HG02852 (cell line): ENCODE data around the gene KEAP1.

Experiments
- ATAC-seq: cut with Tn5 transposase; IDR thresholded peaks from one replicate; pipeline ENCODE4 v1.9.1; 2021; ENCODE audit warnings: mild to moderate bottlenecking, moderate library complexity; ENCODE audit not compliant: unreplicated experiment

KEAP1 gene

DNA sequence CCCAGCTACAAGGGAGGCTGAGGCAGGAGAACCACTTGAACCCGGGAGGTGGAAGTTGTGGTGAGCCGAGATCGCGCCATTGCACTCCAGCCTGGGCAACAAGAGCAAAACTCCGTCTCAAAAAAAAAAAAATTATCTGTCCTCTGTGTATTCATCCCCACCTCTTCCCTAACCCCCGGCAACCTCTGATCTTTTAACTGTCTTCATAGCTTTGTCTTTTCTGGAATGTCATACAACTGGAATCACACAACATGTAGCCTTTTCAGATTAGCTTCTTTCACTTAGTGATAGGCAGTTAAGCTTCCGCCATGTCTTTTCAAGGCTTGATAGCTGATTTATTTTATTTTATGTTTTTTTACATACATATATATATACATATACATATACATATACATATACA, 22.5 kb upstream of the KEAP1 start:
- ATAC-seq: no peak

DNA sequence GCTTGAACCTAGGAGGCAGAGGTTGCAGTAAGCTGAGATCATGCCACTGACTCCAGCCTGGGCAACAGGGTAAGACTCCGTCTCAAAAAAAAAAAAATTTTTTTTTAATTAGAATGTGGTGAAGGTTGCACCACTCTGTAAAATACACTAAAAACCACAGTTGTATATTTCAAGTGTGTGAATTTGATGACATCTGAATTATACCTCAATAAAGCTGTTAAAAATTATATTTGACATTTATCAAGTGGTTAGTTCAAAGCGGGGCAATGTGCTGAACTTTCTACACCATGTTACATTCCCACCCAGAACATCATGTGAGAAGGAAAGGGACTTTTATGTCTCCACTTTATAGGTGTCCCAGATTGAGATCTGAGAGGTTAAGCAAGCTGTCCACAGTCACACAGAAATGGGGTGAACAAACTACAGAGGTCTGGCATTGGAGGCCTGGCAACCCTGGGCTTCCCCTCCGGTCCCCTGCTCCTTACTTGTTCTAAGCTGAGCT, 20.0 kb upstream of the KEAP1 start:
- no peak for ATAC-seq

DNA sequence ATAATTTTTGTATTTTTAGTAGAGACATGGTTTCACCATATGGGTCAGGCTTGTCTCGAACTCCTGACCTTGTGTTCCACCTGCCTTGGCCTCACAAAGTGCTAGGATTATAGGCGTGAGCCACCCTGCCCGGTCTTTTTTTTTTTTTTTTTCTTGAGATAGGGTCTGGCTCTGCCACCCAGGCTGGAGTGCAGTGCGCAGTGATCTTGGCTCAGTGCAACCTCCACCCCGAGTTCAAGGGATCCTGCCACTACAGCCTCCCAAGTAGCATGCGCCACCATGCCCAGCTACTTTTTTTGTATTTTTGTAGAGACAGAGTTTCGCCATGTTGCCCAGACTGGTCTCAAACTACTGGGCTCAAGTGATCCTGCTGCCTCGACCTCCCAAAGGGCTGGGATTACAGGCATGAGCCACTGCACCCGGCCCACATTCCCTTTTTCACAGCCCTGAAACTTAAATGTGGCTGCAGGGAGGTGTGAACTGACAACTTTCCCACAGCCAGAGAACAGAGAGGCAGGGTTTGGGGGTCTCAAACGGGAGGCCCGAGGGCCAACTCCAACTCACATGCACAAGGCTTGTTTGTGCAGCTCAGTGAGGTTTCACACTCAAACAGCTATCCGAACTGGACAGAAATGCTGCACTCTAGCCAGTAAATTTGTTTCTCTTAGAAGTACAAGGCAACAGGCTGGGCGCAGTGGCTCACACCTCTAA, 18.5 kb upstream of the KEAP1 start:
- no peak for ATAC-seq

DNA sequence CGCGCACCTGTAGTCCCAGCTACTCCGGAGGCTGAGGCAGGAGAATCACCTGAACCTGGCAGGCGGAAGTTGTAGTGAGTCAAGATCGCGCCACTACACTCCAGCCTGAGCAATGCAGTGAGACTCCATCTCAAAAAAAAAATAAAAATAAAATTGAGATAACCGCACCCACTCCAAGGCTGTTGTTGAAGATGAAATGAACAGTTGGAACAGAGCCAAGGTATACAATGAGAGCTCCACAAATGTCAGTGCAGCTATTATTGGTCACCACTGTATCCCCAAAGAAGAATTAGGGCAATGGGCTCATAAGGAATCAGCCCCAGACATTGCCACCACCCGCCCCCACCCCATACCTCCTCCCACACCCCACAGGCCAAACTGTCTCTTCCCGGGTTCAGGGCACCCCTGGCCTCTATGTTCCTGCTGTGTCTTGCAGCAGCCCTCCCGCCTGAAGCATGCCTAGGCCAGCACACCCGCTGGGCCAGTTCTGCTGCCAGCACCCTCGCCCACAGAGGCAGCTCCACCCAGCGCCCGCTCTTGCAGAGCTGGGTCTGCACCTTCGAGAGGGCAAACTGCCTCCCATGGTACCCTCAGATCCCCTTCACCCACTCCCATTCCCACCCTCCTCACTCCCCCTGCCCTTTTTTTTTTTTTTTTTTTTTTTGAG, 17.6 kb upstream of the KEAP1 start:
- no peak for ATAC-seq

DNA sequence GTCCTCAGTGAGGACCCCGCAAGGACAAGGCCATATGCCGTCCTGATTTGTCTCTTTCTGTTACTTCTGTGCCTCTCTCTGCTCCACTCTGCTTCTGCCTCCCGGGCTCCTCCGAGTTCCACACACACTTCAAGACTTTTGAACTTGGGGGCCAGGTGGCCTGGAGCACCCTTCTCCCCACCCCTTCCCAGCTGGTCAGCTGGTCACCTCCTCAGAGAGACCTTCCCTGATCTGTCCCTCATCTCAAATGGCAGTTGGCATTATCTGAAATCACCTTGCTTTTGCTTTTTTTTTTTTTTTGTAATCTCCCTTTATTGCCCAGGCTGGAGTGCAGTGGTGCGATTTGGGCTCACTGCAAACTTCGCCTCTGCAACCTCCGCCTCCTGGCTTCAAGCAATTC, 16.3 kb upstream of the KEAP1 start:
- ATAC-seq: no peak

DNA sequence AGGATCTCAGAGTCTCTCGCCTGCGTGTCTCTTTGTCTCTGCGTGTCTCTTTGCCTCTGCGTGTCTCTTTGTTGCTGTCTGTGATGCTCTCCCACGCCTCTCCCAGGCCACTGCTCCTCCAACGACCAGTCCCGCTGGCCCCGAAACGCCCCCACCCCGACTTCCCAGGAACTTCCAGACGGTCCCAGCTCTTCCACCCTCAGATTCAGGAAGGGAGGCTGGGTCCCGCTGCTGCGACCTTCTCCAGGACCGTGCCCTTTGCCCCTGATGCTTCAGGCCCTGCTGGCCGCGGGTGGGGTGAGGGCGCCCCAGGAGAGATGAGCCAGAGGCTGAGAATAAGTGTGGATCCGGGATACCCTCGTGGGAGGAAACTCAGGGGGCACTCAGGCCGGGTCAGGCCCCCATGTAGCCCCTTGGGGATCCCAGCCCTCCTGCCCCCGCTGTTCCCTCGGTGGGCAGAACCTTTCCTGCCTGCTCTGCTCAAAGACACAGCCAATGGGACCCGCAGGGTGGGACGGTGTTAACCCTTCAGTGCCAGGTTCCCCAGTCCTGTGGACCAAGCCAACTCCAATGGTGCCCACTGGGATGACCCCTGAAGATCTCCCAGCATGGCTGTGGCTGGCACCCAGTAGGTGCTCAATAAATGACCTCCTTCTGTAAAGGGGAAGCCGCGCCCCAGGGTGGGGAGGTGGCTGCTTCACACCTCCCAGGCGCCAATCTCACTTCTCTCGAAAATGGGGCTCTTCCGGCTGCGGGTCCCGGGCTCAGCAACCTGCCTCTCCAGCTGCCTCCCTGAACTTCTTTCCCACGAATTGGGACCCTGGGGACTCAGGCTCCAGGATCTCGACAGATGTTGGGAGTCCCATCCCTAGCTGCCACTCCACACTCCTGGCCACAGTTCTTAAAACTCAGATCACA, 15.5 kb upstream of the KEAP1 start:
- ATAC-seq: no peak

DNA sequence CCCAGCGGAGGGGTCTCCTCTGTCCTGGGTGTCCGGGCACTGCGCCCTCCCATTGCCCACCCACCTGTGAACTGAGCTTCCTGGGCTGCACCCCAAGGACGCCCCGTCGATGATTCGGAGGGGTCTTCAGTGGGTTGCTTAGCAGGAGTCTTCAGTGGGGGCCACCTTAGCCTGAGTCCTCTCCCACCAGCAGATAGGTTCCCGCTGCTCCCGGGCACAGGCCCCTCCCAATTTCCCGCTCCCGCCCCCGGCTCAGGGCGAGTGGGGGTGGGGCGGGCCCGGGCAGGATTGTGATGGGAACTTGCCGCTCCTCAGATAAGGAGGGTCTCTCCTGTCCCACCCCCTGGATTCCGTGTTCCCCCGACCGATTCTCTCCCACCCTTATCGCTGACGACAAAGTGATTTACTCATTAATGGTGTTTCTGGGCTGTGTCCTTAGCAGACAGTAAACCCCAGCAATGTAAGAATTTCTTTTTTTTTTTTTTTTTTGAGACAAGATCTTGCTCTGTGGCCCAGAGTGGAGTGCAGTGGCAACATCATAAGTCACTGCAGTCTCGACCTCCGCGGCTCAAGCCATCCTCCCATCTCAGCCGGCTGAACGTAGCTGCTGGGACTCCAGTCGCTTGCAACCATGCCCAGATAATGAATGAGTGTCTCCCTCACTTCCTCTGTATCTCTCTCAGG, 14.7 kb upstream of the KEAP1 start:
- ATAC-seq: no peak

DNA sequence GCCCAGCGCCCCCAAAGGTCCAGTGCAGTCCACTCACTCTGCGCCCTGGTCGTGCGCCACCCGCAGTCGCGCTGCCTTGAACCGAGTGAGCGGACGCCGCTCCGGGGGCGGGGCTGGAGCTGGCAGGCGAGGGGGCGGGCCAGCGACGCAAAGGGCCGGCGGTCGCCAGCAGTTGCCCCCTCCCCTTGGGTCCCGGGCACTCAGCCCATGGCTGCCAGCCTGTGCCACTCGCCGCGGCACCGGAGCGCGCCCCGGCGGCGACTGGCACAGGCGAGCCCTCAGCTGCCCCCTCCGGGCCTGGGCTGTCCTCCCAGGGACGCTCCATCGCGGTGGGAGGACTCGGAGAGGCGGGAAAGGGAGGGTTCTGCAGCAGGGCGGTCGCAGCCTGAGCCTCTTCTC, 14.2 kb upstream of the KEAP1 start, which contains the start of gene S1PR5:
TSS of gene S1PR5 (minus strand) at position 87 of the 399 bp plus-strand sequence. CDS start 2,436 bp downstream, outside the sequence.
- ATAC-seq: no peak

DNA sequence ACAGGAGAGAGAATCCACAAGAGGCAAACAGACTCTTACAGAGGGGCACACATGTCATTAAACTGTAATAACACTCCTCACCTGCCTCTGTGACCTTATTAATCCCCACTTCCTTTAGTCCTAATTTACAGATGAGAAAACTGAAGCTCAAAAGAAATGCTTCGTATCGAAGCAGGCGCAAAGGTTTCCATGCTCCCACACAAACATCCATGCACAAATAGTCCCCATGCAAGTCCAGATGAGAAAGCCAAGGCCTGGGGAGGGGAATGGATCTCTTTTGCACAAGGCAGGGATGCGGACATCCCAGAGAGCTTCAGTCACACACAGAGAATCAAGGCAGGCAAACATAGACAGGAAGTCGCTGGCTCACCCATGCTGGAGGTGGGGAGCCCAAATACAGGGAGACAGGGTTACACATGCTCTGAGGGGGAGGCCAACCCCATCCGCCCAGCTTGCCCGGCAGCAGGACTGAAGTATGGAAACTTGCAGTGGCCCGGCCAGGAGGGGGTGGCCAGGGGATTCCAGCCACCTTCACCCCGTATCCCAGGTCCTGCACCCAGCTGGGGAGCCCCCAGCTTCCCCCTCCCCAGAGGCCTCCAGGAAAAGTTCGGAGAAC, 13.6 kb upstream of the KEAP1 start:
- ATAC-seq: no peak

DNA sequence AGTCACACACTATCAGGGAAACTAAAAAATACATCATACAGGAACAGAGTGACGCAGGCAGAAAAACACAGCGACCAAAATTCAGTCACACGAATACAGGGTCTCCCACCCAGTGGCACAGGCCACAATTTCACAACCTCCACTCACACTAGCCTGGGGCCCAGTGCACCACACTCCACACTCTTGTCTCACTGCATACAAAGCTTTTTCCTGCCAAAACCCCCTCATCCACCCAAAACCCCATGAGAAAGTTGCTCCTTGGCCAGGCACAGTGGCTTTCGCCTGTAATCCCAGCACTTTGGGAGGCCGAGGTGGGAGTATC, 12.9 kb upstream of the KEAP1 start:
- no peak for ATAC-seq

DNA sequence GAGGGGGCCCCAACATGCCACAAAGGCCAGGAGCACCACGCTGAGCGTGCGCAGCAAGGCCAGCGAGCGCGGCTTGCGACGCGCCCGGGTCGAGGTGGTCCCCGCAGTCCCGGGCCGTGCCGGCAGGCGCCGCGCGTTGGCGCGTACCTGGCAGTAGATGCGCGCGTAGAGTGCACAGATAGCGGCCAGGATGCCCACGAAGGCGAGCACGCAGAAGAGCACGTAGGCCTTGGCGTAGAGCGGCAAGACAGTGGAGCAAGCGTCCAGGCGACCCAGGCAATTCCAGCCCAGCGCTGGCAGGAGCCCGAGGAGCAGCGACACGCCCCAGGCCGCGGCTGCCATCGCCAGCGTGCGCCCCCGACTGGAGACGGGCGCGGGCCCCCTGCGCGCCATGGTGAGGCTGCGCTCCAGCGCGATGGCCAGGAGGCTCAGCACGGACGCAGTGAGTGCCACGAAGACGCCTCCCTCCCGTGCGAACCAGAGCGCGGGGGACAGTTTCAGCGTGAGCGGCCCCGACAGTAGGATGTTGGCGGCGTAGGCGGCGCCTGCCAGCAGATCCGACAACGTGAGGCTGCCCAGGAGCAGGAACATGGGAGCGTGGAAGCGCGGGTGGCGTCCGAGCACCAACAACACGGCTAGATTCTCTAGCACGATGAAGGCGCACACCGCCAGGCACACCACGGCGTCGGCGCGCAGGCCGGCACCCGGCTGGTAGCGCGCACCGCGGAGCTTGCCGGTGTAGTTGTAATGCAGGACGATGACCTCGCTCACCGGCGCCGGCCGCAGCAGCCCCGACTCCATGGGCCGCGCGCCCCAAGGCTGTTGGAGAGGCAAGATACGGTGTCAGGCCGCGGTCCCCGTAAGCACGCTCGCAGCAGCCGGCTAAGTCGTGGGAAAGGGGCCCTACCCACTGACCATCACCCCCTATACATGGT, 11.3 kb upstream of the KEAP1 start:
- no peak for ATAC-seq

DNA sequence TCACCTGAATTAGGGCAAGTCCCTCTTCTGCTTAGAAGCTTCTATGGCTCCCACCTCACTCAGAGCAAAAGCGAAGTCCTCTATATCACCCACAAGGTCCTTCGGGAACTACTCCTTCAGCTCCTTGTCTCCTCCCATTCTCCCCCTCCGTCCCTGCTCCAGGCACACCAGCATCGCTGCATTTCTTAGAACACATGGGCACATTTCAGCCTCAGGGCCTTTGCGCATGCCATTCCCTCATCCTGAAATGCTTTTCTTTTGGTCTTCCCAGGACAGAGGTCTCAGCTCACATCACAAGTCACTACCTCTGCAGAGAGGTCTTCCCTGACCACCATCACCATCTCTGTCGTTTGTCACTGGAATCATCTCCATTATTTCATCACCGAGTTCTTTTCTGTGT, 10.1 kb upstream of the KEAP1 start:
- no peak for ATAC-seq

DNA sequence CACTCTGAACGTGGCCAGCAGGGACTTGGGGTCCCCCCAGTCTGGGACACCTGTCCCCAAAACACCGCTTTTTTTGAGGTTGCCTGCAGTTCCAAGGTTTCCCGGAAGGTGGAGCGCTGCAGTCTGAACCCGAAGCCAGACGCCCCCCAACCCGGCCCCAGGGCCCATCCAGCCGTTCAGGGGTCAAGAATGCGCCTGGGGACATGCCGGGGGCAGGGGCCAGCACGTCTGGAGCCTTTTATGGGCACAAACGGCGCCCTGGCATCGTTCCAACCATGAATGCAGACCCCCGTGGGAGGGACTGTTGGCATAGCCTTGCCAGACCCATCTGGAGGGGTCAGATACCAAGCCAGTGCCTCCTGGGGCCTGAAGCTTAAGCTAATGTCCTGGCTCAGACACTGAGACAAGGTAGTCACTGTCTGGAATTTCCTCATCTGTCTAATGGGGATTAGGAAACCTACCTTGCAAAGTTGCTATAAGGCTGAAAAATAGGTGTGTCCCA, 7.2 kb upstream of the KEAP1 start:
- ATAC-seq: no peak

DNA sequence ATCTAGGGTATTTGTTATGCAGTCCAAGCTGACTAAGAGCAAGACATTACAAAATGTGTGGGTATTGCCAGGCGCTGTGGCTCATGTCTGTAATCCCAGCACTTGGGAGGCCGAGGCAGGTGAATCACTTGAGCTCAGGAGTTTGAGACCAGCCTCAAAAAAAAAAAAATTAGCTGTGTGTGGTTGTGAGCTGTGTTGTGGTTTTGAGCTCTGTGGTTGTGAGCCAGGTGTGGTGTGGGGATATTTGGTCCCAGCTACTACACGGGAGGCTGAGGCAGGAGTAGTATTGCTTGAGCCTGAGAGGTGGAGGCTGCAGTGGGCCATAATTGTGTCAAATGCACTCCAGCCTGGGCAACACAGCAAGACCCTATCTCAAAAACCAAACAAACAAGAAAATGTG, 5.6 kb upstream of the KEAP1 start:
- ATAC-seq: no peak

DNA sequence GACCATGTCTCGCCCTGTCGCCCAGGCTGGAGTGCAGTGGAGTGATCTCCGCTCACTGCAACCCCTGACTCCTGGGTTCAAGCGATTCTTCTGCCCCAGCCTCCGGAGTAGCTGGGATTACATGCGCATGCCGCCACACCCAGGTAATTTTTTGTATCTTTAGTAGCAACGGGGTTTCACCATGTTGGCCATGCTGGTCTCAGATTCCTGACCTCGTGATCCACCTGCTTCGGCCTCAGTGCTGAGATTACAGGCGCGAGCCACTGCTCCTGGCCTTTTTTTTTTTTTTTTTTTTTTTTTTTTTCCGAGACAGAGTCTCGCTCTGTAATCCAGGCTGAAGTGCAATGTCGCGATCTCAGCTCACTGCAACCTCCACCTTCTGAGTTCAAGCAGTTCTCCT, 4.9 kb upstream of the KEAP1 start:
- ATAC-seq: no peak

DNA sequence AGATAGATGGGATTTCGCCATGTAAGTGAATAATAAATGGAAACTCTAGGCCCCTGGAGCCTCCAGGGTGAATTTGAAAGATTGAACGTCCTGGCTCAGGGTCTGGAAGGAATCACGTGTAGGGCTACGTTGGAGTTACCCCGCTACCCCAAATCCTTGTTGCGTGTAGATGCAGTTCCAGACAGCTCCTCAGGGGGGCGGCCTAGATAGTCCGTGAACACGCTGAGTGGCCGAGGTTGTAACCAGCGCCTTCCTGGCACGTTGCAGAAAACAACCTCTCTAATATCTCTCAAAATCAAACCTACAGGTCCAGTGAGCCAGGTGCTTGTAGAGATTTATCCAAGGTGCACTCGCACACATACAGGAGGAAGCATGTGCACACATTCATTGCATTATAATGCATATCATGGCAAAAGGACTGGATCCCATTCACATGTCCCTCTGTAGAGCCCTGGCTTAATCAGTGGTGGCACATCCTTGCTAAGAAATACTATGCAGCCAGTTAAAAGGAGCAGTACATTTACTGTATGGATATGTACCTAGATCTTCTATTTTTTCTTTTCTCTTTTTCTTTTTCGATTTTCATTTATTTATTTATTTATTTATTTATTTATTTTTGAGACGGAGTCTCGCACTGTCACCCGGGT, 2.5 kb upstream of the KEAP1 start:
- no peak for ATAC-seq

DNA sequence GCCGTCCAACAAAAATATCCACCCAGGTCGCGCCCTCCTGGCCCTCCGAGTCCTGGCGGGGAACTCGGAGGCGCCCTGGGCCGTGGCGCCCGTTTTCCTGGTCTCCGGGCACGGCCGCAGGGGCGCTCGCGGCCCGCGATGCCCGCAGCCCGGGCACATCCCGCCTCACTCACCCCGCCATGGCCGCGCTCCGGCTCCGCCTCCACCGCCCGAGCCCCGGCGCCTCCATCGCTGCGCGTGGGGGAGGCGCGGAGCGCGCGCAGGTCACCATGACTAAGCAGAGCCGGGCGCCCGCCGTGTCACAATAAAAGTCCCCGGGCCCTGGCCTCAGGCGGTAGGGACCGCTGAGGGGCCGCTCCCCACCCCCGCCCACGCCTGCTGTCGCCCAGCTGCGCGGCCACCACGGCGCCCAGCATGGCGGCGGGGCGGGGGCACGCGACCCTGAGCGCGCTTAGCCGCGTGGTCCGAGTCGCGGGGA, 593 bp downstream of the KEAP1 start:
- ATAC-seq: peak; percentile 73

DNA sequence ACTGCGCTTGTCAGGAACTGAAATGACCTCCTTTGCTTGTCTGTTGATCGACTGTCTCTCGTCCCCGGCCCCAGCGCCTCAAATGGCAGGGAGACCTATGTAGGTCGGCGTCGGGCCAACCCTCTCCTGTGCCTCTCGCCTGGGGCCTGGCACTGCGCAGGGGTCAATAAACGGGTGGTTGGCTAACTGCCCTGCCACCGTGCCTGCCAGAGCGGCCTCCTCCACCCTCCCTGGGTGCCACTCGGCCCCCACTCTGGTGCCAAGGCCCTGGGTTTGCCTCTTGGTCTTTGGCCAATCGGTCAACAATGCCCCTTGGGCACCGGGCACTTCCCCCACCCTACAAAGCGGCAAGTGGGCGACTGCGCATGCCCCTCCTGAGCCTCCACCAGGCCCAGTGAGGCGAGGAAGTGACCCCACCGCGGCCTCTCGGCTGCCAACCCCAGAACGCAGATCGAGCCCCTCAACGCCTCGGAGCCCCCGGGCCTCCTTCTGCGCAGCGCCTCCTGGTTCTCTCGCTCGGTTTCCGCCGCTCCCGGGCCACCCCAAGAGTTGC, 1.1 kb downstream of the KEAP1 start:
- ATAC-seq: peak; percentile 36
